Neutrophil (primary cell): ENCODE results near the gene XPO6.

Experiments
- H3K27ac ChIP-seq: fragments of 200-600 bp; sonication (generic); 2 replicates; pipeline ENCODE4 v1.5.1; 2016; ENCODE audit warnings: mild to moderate bottlenecking, moderate library complexity
- H3K27me3 ChIP-seq: fragments of 200-600 bp; sonication (generic); 2 replicates; pipeline ENCODE4 v1.6.0; 2016; ENCODE audit warnings: mild to moderate bottlenecking
- H3K36me3 ChIP-seq: fragments of 200-600 bp; sonication (generic); 2 replicates; pipeline ENCODE4 v1.5.1; 2017
- H3K4me1 ChIP-seq, 2 experiments: fragments of 200-600 bp in 1 of 2; sonication (generic) in 1 of 2; 1 replicate in 1 of 2; 2 replicates in 1 of 2; pipeline versions ENCODE4 v1.5.1 to v1.6.1; 2013 to 2016; ENCODE audit warnings: low read depth in 1 of 2, low read length in 1 of 2, mild to moderate bottlenecking in 1 of 2, moderate library complexity in 1 of 2; ENCODE audit not compliant: control insufficient read depth in 1 of 2, insufficient read depth in 1 of 2
- H3K4me3 ChIP-seq, 2 experiments: fragments of 200-600 bp in 1 of 2; sonication (generic) in 1 of 2; 1 replicate in 1 of 2; 2 replicates in 1 of 2; pipeline ENCODE4 v1.5.1; 2013 to 2016; ENCODE audit warnings: low read depth in 1 of 2, low read length in 1 of 2, mild to moderate bottlenecking in 1 of 2, moderate library complexity in 1 of 2
- H3K9me3 ChIP-seq: fragments of 200-600 bp; sonication (generic); 2 replicates; pipeline ENCODE4 v1.5.1; 2016
- CTCF ChIP-seq: fragments of 200-600 bp; sonication (generic); IDR thresholded peaks from 2 replicates; pipeline ENCODE4 v1.5.1; 2016; ENCODE audit warnings: antibody characterized with exemption

The XPO6 gene

GRCh38 chr16:28140788-28141618, 70.8 kb downstream of the XPO6 start:
- Histone ChIP-seq H3K27me3 (no peaks in the 10 kb centered on the region), H3K4me3 (peak overlapping the region; percentile 27 to 38), H3K36me3 (peaks cover 74% of the 10 kb centered on the region), H3K9me3 (no peaks in the 10 kb centered on the region), H3K4me1 (peaks cover 96% of the 10 kb centered on the region in 2 experiments), H3K27ac (peak overlapping the region; percentile 100)
- TF ChIP-seq CTCF: peak; percentile 75

- H3K4me3 ChIP-seq: peak overlapping the region in 1 of 2 experiments; percentile 32
- TF ChIP-seq CTCF: no peak
- no peaks in the 10 kb centered on the region for H3K9me3 ChIP-seq
- H3K27ac ChIP-seq: peak overlapping the region; percentile 100
- peaks cover 86 to 89% of the 10 kb centered on the region in 2 experiments for H3K4me1 ChIP-seq
- no peaks in the 10 kb centered on the region for H3K27me3 ChIP-seq
- H3K36me3 ChIP-seq: peaks cover 75% of the 10 kb centered on the region
Observed at GRCh38 chr16:28139530-28139929, 72.2 kb downstream of the XPO6 start.

- Histone ChIP-seq H3K27me3 (no peaks in the 10 kb centered on the region), H3K4me3 (no peak overlapping the region), H3K36me3 (peaks cover 79% of the 10 kb centered on the region), H3K27ac (peak overlapping the region; percentile 100), H3K4me1 (peaks cover 64 to 68% of the 10 kb centered on the region in 2 experiments), H3K9me3 (no peaks in the 10 kb centered on the region)
- TF ChIP-seq CTCF: no peak
Observed at GRCh38 chr16:28136751-28137434, 74.9 kb downstream of the XPO6 start.

- Histone ChIP-seq H3K36me3 (peaks cover 99% of the 10 kb centered on the region), H3K27me3 (no peaks in the 10 kb centered on the region), H3K4me3 (no peak overlapping the region), H3K27ac (peak overlapping the region; percentile 100), H3K9me3 (peaks cover 1% of the 10 kb centered on the region), H3K4me1 (peaks cover 34 to 38% of the 10 kb centered on the region in 2 experiments)
- TF ChIP-seq CTCF: no peak
Observed at GRCh38 chr16:28133666-28134065, 78.1 kb downstream of the XPO6 start.

GRCh38 chr16:28131743-28132393, 79.9 kb downstream of the XPO6 start:
- TF ChIP-seq CTCF: no peak
- Histone ChIP-seq H3K4me3 (no peak overlapping the region), H3K9me3 (peaks cover 4% of the 10 kb centered on the region), H3K4me1 (peaks cover 18 to 20% of the 10 kb centered on the region in 2 experiments), H3K36me3 (peaks cover 100% of the 10 kb centered on the region), H3K27me3 (no peaks in the 10 kb centered on the region), H3K27ac (peak overlapping the region; percentile 77)
